Activated B cell treated with CpG ODN at 0.5 μM for 24 hours (primary cell): ENCODE data around the gene DOLPP1. TPM values are rescaled to one million over a fixed set of nuclear protein-coding genes. Genes with fewer than 3 reads are reported as not detected.
A peak's percentile ranks its signal among the peaks of the same experiment; 100 is the strongest.

ENCODE experiments used
- ATAC-seq: fragments of 200-7000 bp; cut with Tn5 transposase; one replicate; pipeline ENCODE4 v1.10.0; 2021; ENCODE audit warnings: low read depth, mild to moderate bottlenecking, moderate library complexity
- CTCF ChIA-PET: fragments of 350-600 bp; sonication (Branson Sonifier 250); formaldehyde crosslinking; loops from one replicate; lab custom pipeline; 2021; ENCODE audit warnings: antibody characterized with exemption; lab: Charles Lee
- POLR2A ChIA-PET: fragments of 350-600 bp; sonication (Branson Sonifier 250); formaldehyde crosslinking; loops from one replicate; lab custom pipeline; 2021; ENCODE audit warnings: antibody characterized with exemption; lab: Charles Lee
- DNase-seq: peaks from one replicate; pipeline ENCODE4 v3.0.0; 2022
- H3K27ac Mint-ChIP-seq: one replicate; pipeline ENCODE4 v1.8.0; 2020; ENCODE audit warnings: mixed read lengths
- H3K27me3 Mint-ChIP-seq: one replicate; pipeline ENCODE4 v1.8.0; 2021; ENCODE audit warnings: mixed read lengths
- H3K36me3 Mint-ChIP-seq: one replicate; pipeline ENCODE4 v1.8.0; 2021; ENCODE audit warnings: low read depth, mixed read lengths
- H3K4me1 Mint-ChIP-seq: one replicate; pipeline ENCODE4 v1.8.0; 2021; ENCODE audit warnings: mixed read lengths
- H3K4me3 Mint-ChIP-seq: one replicate; pipeline ENCODE4 v1.8.0; 2020; ENCODE audit warnings: mild to moderate bottlenecking, mixed read lengths
- H3K9me3 Mint-ChIP-seq: one replicate; pipeline ENCODE4 v1.8.0; 2020; ENCODE audit warnings: mixed read lengths
- CTCF ChIP-seq: fragments of 200-600 bp; IDR thresholded peaks from one replicate; pipeline ENCODE4 v1.8.0; 2022; ENCODE audit warnings: antibody characterized with exemption, mild to moderate bottlenecking
- intact Hi-C: fragments of 100-400 bp; cut with micrococcal nuclease; formaldehyde crosslinking; loops from one replicate; pipeline ENCODE4 v1.15.1; 2024
- total RNA-seq: library from RNA; stranded (reverse); gene quantifications from 2 replicates; pipeline ENCODE4 v1.2.3, GENCODE V29; 2022

DOLPP1 gene
- total RNA-seq, 1 donor from 2014 or later = 10.9 TPM

GRCh38 chr9:129036241-129036922 is 44.5 kb upstream of the DOLPP1 start, which contains the start of gene MIGA2:
Gene MIGA2, plus strand, starts transcription at chr9:129036626. Its CDS starts 3,969 bp downstream, at chr9:129040595.
- DNase-seq = peak; percentile 89
- peak; percentile 99 for ATAC-seq
- ChIA-PET CTCF (no interaction called here), POLR2A (interaction anchor here (0.6 to 2.2 kb wide), 10 partner anchors 9 to 207 kb away, joined by 3 to 13 read pairs (median 4); partner anchors contain the start of genes CRAT, DOLK, DOLPP1 and NUP188)
- Mint-ChIP-seq H3K36me3 (peaks cover 10% of the 10 kb centered on the region), H3K27me3 (no peaks in the 10 kb centered on the region), H3K27ac (peak within 1 kb of the TSS; percentile 82), H3K9me3 (no peaks in the 10 kb centered on the region), H3K4me3 (peak within 1 kb of the TSS; percentile 96), H3K4me1 (peaks cover 29% of the 10 kb centered on the region)
- TF ChIP-seq CTCF = no peak
- intact Hi-C loops = no loop called here

GRCh38 chr9:129036923-129037766 is 43.8 kb upstream of the DOLPP1 start:
- intact Hi-C loops = no loop called here
- ATAC-seq (no peak), DNase-seq (no peak)
- Mint-ChIP-seq H3K9me3 (no peaks in the 10 kb centered on the region), H3K27me3 (no peaks in the 10 kb centered on the region), H3K27ac (peak overlapping the region; percentile 82), H3K4me3 (peak overlapping the region; percentile 96), H3K4me1 (peaks cover 29% of the 10 kb centered on the region), H3K36me3 (peaks cover 17% of the 10 kb centered on the region)
- ChIA-PET POLR2A (interaction anchor here (0.8 to 2.2 kb wide), 9 partner anchors 10 to 208 kb away, joined by 3 to 13 read pairs (median 4); partner anchors contain the start of genes DOLK, DOLPP1, NUP188 and SH3GLB2), CTCF (interaction anchor here (1.7 kb wide), 1 partner anchor 9 kb away, joined by 4 read pairs; the partner anchor contains the start of gene SH3GLB2)
- no peak for TF ChIP-seq CTCF

GRCh38 chr9:129037767-129038098 is 43.2 kb upstream of the DOLPP1 start:
- Mint-ChIP-seq H3K9me3 (no peaks in the 10 kb centered on the region), H3K36me3 (peaks cover 23% of the 10 kb centered on the region), H3K4me3 (peak overlapping the region; percentile 96), H3K27me3 (no peaks in the 10 kb centered on the region), H3K4me1 (peaks cover 29% of the 10 kb centered on the region), H3K27ac (no peak overlapping the region)
- intact Hi-C loops = no loop called here
- POLR2A ChIA-PET = interaction anchor here (0.8 kb wide), 1 partner anchor 37 kb away, joined by 3 read pairs; no protein-coding TSS in a partner anchor
- CTCF ChIA-PET = interaction anchor here (1.7 kb wide), 1 partner anchor 10 kb away, joined by 4 read pairs; the partner anchor contains the start of gene SH3GLB2
- ATAC-seq = no peak
- no peak for TF ChIP-seq CTCF
- no peak for DNase-seq

- Mint-ChIP-seq H3K4me3 (peak overlapping the region; percentile 96), H3K36me3 (peaks cover 29% of the 10 kb centered on the region), H3K9me3 (no peaks in the 10 kb centered on the region), H3K27ac (no peak overlapping the region), H3K4me1 (peaks cover 29% of the 10 kb centered on the region), H3K27me3 (no peaks in the 10 kb centered on the region)
- no peak for DNase-seq
- no peak for TF ChIP-seq CTCF
- POLR2A ChIA-PET = interaction anchor here (0.7 kb wide), 1 partner anchor 146 kb away, joined by 8 read pairs; no protein-coding TSS in a partner anchor
- CTCF ChIA-PET = interaction anchor here (0.6 to 1.7 kb wide), 2 partner anchors 10 to 627 kb away, joined by 3 to 4 read pairs; partner anchors contain the start of gene SH3GLB2
- no peak for ATAC-seq
- intact Hi-C loops = no loop called here
Observed at GRCh38 chr9:129038109-129038852, 42.6 kb upstream of the DOLPP1 start.
